HepG2 (cell line): ENCODE results near the gene CHMP6. TPM values are rescaled to one million over a fixed set of nuclear protein-coding genes. Genes with fewer than 3 reads are reported as not detected.

Source experiments
- ATF7-NPFF ChIP-seq: sonication (generic); formaldehyde crosslinking; IDR thresholded peaks from 2 replicates; pipeline ENCODE4 v1.8.1; 2023; ENCODE audit warnings: mild to moderate bottlenecking, low read depth, missing genetic modification reagents, moderate library complexity
- CENPBD1 ChIP-seq: sonication (generic); formaldehyde crosslinking; IDR thresholded peaks from 2 replicates; pipeline ENCODE4 v1.8.0; 2022; ENCODE audit warnings: missing genetic modification reagents, low read depth, mild to moderate bottlenecking, borderline replicate concordance
- FOXM1 ChIP-seq: sonication (generic); formaldehyde crosslinking; IDR thresholded peaks from 2 replicates; pipeline ENCODE4 v1.5.0; 2020; ENCODE audit warnings: missing genetic modification reagents
- FOXO4 ChIP-seq: sonication (generic); formaldehyde crosslinking; conservative IDR thresholded peaks from 2 replicates; pipeline ENCODE4 v1.8.1; 2023; ENCODE audit warnings: missing genetic modification reagents
- LCORL ChIP-seq, 2 experiments: fragments of 450-650 bp in 1 of 2; sonication (generic) in 1 of 2; formaldehyde crosslinking in 1 of 2; IDR thresholded peaks; 2 replicates each; pipeline versions ENCODE4 v1.5.0 to v1.6.1; 2017 to 2020; ENCODE audit warnings: antibody characterized with exemption in 1 of 2, missing genetic modification reagents in 1 of 2
- MAF1 ChIP-seq: sonication (generic); formaldehyde crosslinking; IDR thresholded peaks from 2 replicates; pipeline ENCODE4 v1.5.0; 2020; ENCODE audit warnings: missing genetic modification reagents, borderline replicate concordance
- PHF5A ChIP-seq: IDR thresholded peaks from one replicate; pipeline ENCODE4 v1.6.1; 2018; ENCODE audit warnings: low read depth, missing genetic modification reagents; ENCODE audit not compliant: unreplicated experiment
- POGZ ChIP-seq: sonication (generic); formaldehyde crosslinking; IDR thresholded peaks from 2 replicates; pipeline ENCODE4 v1.4.0; 2020; ENCODE audit warnings: mild to moderate bottlenecking, missing genetic modification reagents
- SAP130 ChIP-seq: IDR thresholded peaks from 2 replicates; pipeline ENCODE4 v1.6.1; 2016; ENCODE audit warnings: low read depth
- SIN3A ChIP-seq: IDR thresholded peaks from 2 replicates; pipeline ENCODE4 v1.6.1; 2011; ENCODE audit warnings: low read depth, mild to moderate bottlenecking, control low read depth, low read length, borderline replicate concordance
- THAP7 ChIP-seq: sonication (generic); formaldehyde crosslinking; IDR thresholded peaks from 2 replicates; pipeline ENCODE4 v1.8.1; 2023; ENCODE audit warnings: mild to moderate bottlenecking, missing genetic modification reagents
- ZFP91 ChIP-seq: sonication (generic); formaldehyde crosslinking; IDR thresholded peaks from 2 replicates; pipeline ENCODE4 v1.9.0; 2022; ENCODE audit warnings: missing genetic modification reagents, mild to moderate bottlenecking, borderline replicate concordance
- ZNF136 ChIP-seq: sonication (generic); formaldehyde crosslinking; IDR thresholded peaks from 2 replicates; pipeline ENCODE4 v1.8.1; 2022; ENCODE audit warnings: low read depth, mild to moderate bottlenecking, moderate library complexity, missing genetic modification reagents
- ZNF431 ChIP-seq: sonication (generic); formaldehyde crosslinking; IDR thresholded peaks from 2 replicates; pipeline ENCODE4 v1.9.0; 2022; ENCODE audit warnings: missing genetic modification reagents, low read depth, mild to moderate bottlenecking, borderline replicate concordance
- ZNF510 ChIP-seq: sonication (generic); formaldehyde crosslinking; IDR thresholded peaks from 2 replicates; pipeline ENCODE4 v1.4.0; 2020; ENCODE audit warnings: low read depth, mild to moderate bottlenecking, missing genetic modification reagents
- ZNF513 ChIP-seq: sonication (generic); formaldehyde crosslinking; conservative IDR thresholded peaks from 2 replicates; pipeline ENCODE4 v1.5.0; 2020; ENCODE audit warnings: missing genetic modification reagents
- ZNF543 ChIP-seq: sonication (generic); formaldehyde crosslinking; IDR thresholded peaks from 2 replicates; pipeline ENCODE4 v1.4.0; 2020; ENCODE audit warnings: mild to moderate bottlenecking, missing genetic modification reagents
- ZNF580 ChIP-seq: IDR thresholded peaks from 2 replicates; pipeline ENCODE4 v1.6.1; 2016; ENCODE audit warnings: low read depth, borderline replicate concordance
- ZNF691 ChIP-seq: sonication (generic); formaldehyde crosslinking; IDR thresholded peaks from 2 replicates; pipeline ENCODE4 v1.4.0; 2020; ENCODE audit warnings: missing genetic modification reagents, low read depth, mild to moderate bottlenecking, borderline replicate concordance
- ZNF788 ChIP-seq: sonication (generic); formaldehyde crosslinking; IDR thresholded peaks from 2 replicates; pipeline ENCODE4 v1.5.0; 2020; ENCODE audit warnings: mild to moderate bottlenecking, missing genetic modification reagents, borderline replicate concordance
- ZSCAN31 ChIP-seq: sonication (generic); formaldehyde crosslinking; IDR thresholded peaks from 2 replicates; pipeline ENCODE4 v1.5.0; 2020; ENCODE audit warnings: low read depth, mild to moderate bottlenecking, missing genetic modification reagents
- polyA plus RNA-seq, 8 experiments: library from polyadenylated mRNA; depleted of rRNA in 3 of 8; stranded (reverse) in 7 of 8; unstranded in 1 of 8; fragments of >200 nt; fragmentation: Illumina TruSeq in 4 of 8; extraction: Trizol in 4 of 8; gene quantifications; 2 replicates each; pipeline versions ENCODE4 v1.2.1 to v1.2.3, GENCODE V29; 2011 to 2016; ENCODE audit warnings: low read depth in 4 of 8, missing spikeins in 1 of 8, mixed read lengths in 1 of 8; ENCODE audit not compliant: insufficient read depth in 1 of 8
- total RNA-seq, 5 experiments: library from RNA; depleted of rRNA; stranded (reverse); fragments of >200 nt; fragmentation: Illumina TruSeq; extraction: Trizol; gene quantifications; 2 replicates each; pipeline ENCODE4 v1.2.3, GENCODE V29; 2016; ENCODE audit warnings: low read depth in 1 of 5

The CHMP6 gene
- total and polyA plus RNA-seq, 2 of the 13 experiments (the other 11 are each of a cell fraction or from before 2014, with no cell fraction given), result 11.1 to 24.2 TPM

- no peak; the same call in 1 of the 2 replicates for TF ChIP-seq ZNF513 (CRISPR knock-in tag)
- TF ChIP-seq ZNF543 (CRISPR knock-in tag), result 0 out of 2 replicates have a peak, but pooled peaks have one; percentile 51
- TF ChIP-seq ZNF691 (CRISPR knock-in tag), result no peak
- TF ChIP-seq ZFP91, result 0 out of 2 replicates have a peak, but pooled peaks have one; percentile 0
- TF ChIP-seq ZNF136 (CRISPR knock-in tag), result no peak
- TF ChIP-seq ZSCAN31, result no peak
- TF ChIP-seq THAP7, result no peak
- TF ChIP-seq PHF5A (CRISPR knock-in tag), result no peak
- TF ChIP-seq ZNF788 (CRISPR knock-in tag), result no peak; the same call in 1 of the 2 replicates
- no peak for TF ChIP-seq ATF7-NPFF (CRISPR knock-in tag)
- no peak for TF ChIP-seq MAF1 (CRISPR knock-in tag)
- TF ChIP-seq LCORL (IDR thresholded peaks at IDR 0.05), result no peak
- no peak for TF ChIP-seq LCORL (CRISPR knock-in tag; IDR thresholded peaks at IDR 0.05)
- peak; percentile 9; the same call in 1 of the 2 replicates for TF ChIP-seq ZNF580 (CRISPR knock-in tag)
- no peak for TF ChIP-seq FOXM1 (CRISPR knock-in tag)
- peak; percentile 70 for TF ChIP-seq SAP130 (CRISPR knock-in tag)
- TF ChIP-seq FOXO4, result no peak
- TF ChIP-seq SIN3A, result peak; percentile 54; the same call in 1 of the 2 replicates
- TF ChIP-seq POGZ (CRISPR knock-in tag), result no peak
- no peak for TF ChIP-seq CENPBD1 (CRISPR knock-in tag)
- TF ChIP-seq ZNF431 (CRISPR knock-in tag), result no peak; the same call in 1 of the 2 replicates
- TF ChIP-seq ZNF510 (CRISPR knock-in tag), result no peak
These were observed 44.0 kb downstream of the CHMP6 start (continued) for GRCh38 chr17:81035521-81036196.
